Psoas muscle (tissue), 8 donors: ENCODE results near the gene SUGP2. TPM values are rescaled to one million over a fixed set of nuclear protein-coding genes. Genes with fewer than 3 reads are reported as not detected.
"Not testable (repeated sequence)": the region's sequence is repeated elsewhere in the genome, so short reads cannot be mapped to it uniquely, and the experiment has no call there.

Experiments used
- ATAC-seq, 4 donors: fragments of 200-7000 bp; cut with Tn5 transposase; one replicate each; pipeline ENCODE4 v1.9.1; 2020; ENCODE audit warnings: moderate library complexity in 3 of 4, mild to moderate bottlenecking in 2 of 4
- DNase-seq, 2 donors: peaks; one replicate each; pipeline ENCODE4 v3.0.0-alpha.2; 2020
- H3K27ac ChIP-seq: fragments of 200-600 bp; one replicate; pipeline ENCODE4 v1.8.0; 2022
- H3K27me3 ChIP-seq, 3 donors: fragments of 200-600 bp in 1 of 3; one replicate each; pipeline versions ENCODE4 v1.6.1 to v1.8.0; 2013 to 2022; ENCODE audit warnings: low read length in 2 of 3, mild to moderate bottlenecking in 2 of 3, moderate library complexity in 1 of 3; ENCODE audit not compliant: insufficient read depth in 3 of 3
- H3K36me3 ChIP-seq, 2 donors: fragments of 200-600 bp in 1 of 2; one replicate each; pipeline versions ENCODE4 v1.6.1 to v1.8.0; 2013 to 2022; ENCODE audit warnings: low read depth in 1 of 2, mild to moderate bottlenecking in 1 of 2, moderate library complexity in 1 of 2; ENCODE audit not compliant: insufficient read depth in 1 of 2
- H3K4me1 ChIP-seq: fragments of 200-600 bp; one replicate; pipeline ENCODE4 v1.8.0; 2022
- H3K4me3 ChIP-seq: fragments of 200-600 bp; one replicate; pipeline ENCODE4 v1.8.0; 2022; ENCODE audit warnings: mild to moderate bottlenecking
- H3K9me3 ChIP-seq: fragments of 200-600 bp; one replicate; pipeline ENCODE4 v1.8.0; 2022
- CTCF ChIP-seq: fragments of 200-600 bp; IDR thresholded peaks from one replicate; pipeline ENCODE4 v1.8.0; 2022; ENCODE audit warnings: antibody characterized with exemption
- WGBS, 3 donors: extraction: QIAGEN DNeasy Blood & Tissue Kit; methylation state at CpG; one replicate each; pipeline versions ENCODE4 v1.1.6 to v1.1.7; 2013; 5-methylcytosine and 5-hydroxymethylcytosine counted together
- intact Hi-C, 2 donors: fragments of 100-400 bp; cut with DNase I; formaldehyde crosslinking; loops; one replicate each; pipeline versions ENCODE4 v1.11.0 to v1.14.2; 2022
- polyA plus RNA-seq, 3 donors: library from polyadenylated mRNA; stranded (reverse); fragments of 200-250 nt; gene quantifications; one replicate each; pipeline ENCODE4 v1.2.3, GENCODE V29; 2013
- total RNA-seq, 4 donors: library from RNA; stranded (reverse); fragmentation: NEBNext Ultra II Directional in 2 of 4; extraction: Animal tissue kit (Norgen Biotek cat#: 25700) in 2 of 4; gene quantifications; one replicate each; pipeline versions ENCODE4 v1.2.1 to v1.2.4, GENCODE V29; 2021 to 2023
- donor health status: healthy with polysubstance abuse.
- donor health status: DM: no; HTN: no; CAD: no; lungs with moderate emphysema.
- donor health status: Bipolar disorder and iron deficiency.
- donor health status: healthy.
- donor health status: DM: yes; HTN: yes; CAD: no.
- donor health status: DM: no; HTN: no; CAD: no.
- donor health status: DM: no; HTN: no; CAD: no.
- donor health status: DM: yes; HTN: yes; CAD: no.

The SUGP2 gene
- total and polyA plus RNA-seq, 7 donors = 31.8 to 53.3 (median 43.9) TPM

GRCh38 chr19:19026299-19026971 is 6.9 kb downstream of the SUGP2 start:
- H3K27ac ChIP-seq = no peak overlapping the region
- H3K36me3 ChIP-seq = peaks cover 16 to 89% of the 10 kb centered on the region in 2 donors
- peak; percentile 63 to 81 (median 77) for ATAC-seq
- H3K4me1 ChIP-seq = peaks cover 6% of the 10 kb centered on the region
- H3K27me3 ChIP-seq = no peaks in the 10 kb centered on the region
- no peaks in the 10 kb centered on the region for H3K9me3 ChIP-seq
- H3K4me3 ChIP-seq = no peak overlapping the region
- TF ChIP-seq CTCF = peak; percentile 27
- no peak for DNase-seq
- intact Hi-C loops = no loop called here
- 52 to 63% (median 55%) methylated on average over 10 of the region's 10 CpGs for WGBS, 3 donors

- H3K4me3 ChIP-seq = no peak overlapping the region
- H3K36me3 ChIP-seq = peaks cover 16 to 86% of the 10 kb centered on the region in 2 donors
- H3K9me3 ChIP-seq = no peaks in the 10 kb centered on the region
- no peak for TF ChIP-seq CTCF
- no peaks in the 10 kb centered on the region for H3K27me3 ChIP-seq
- H3K27ac ChIP-seq = no peak overlapping the region
- peaks cover 4% of the 10 kb centered on the region for H3K4me1 ChIP-seq
- ATAC-seq (no peak), DNase-seq (no peak)
- intact Hi-C loops = no loop called here
- 92 to 97% (median 96%) methylated on average over 11 of the region's 11 CpGs for WGBS, 3 donors
Measured at GRCh38 chr19:19025861-19026260, 7.5 kb downstream of the SUGP2 start.

- H3K9me3 ChIP-seq, intact Hi-C loops, DNase-seq, H3K27ac ChIP-seq, ATAC-seq, H3K4me3 ChIP-seq, H3K27me3 ChIP-seq, H3K4me1 ChIP-seq: not testable (repeated sequence)
- WGBS, 3 donors = 92 to 98% (median 95%) methylated on average over 1 of the region's 1 CpG
- H3K36me3 ChIP-seq = peaks cover 16 to 74% of the 10 kb centered on the region in 2 donors
Measured at GRCh38 chr19:19023376-19023775, 9.9 kb downstream of the SUGP2 start.

DNA sequence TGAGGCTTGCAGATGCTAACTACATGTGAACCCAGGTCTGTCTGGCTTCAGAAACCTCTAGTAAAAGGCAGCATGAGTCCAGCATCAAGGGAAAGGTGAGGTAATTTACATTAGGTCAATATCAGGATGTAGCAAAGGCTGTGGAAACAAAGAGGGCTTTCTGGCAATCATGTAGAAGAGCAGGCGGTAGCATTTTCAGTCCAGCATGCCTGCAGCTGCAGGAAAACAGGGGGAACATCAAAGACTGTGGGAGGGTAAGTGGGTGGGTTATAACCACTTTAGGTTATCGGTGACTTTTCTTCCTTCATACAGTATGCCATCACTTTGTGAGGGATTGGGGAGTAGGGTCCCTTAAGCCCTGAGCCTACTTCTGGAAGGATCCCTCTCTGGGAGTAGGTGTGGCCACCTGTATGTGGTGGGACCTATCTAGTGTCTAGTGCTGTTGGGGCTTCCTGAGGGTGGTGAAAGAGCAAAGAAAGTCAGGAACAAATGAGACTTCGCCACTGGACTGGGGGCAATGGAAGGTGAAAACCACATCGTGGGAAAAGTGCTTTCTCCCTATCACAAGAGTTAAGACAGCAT is 10.8 kb downstream of the SUGP2 start:
- no peak overlapping the region for H3K27ac ChIP-seq
- H3K36me3 ChIP-seq = peaks cover 10 to 74% of the 10 kb centered on the region in 2 donors
- peaks cover 4% of the 10 kb centered on the region for H3K4me1 ChIP-seq
- H3K27me3 ChIP-seq = no peaks in the 10 kb centered on the region
- no peak for TF ChIP-seq CTCF
- ATAC-seq (no peak), DNase-seq (no peak)
- WGBS, 3 donors = 87 to 89% (median 88%) methylated on average over 4 of the region's 4 CpGs
- H3K9me3 ChIP-seq = no peaks in the 10 kb centered on the region
- no peak overlapping the region for H3K4me3 ChIP-seq
- intact Hi-C loops = no loop called here

DNA sequence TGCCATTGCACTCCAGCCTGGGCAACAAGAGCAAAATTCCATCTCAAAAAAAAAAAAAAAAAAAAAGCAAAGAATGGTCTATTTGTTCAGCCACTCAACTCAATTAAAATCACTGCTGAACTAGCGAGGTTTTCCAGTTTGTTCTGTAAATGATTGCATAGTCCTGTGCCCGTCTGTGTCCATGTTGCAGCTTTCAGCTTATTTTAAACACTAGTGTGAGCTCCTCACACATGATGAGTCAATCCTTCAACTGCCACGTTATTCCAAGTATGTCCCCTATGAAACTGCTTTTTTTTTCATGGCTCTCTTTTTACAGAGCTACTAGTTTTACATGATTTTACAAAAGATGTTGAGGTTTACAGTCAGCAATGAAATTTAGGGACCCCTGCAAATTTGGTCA is 12.2 kb downstream of the SUGP2 start:
- Histone ChIP-seq H3K36me3 (peaks cover 9 to 79% of the 10 kb centered on the region in 2 donors), H3K27me3 (no peaks in the 10 kb centered on the region), H3K4me1 (no peaks in the 10 kb centered on the region), H3K27ac (no peak overlapping the region), H3K9me3 (no peaks in the 10 kb centered on the region), H3K4me3 (no peak overlapping the region)
- ATAC-seq (peak in 2 of 4 donors; percentile 36 to 64), DNase-seq (no peak)
- intact Hi-C loops = no loop called here
- TF ChIP-seq CTCF = no peak
- 53 to 73% (median 55%) methylated on average over 3 of the region's 3 CpGs for WGBS, 3 donors
